Rectal smooth muscle tissue (tissue), 1 donor: ENCODE data around the gene CENPO.

Source experiments
- H3K27ac ChIP-seq: one replicate; pipeline ENCODE4 v1.7.0; 2013; ENCODE audit warnings: low read depth, low read length, inconsistent platforms
- H3K27me3 ChIP-seq: one replicate; pipeline ENCODE4 v1.7.0; 2013; ENCODE audit warnings: low read length; ENCODE audit not compliant: control insufficient read depth, insufficient read depth
- H3K36me3 ChIP-seq: one replicate; pipeline ENCODE4 v1.7.0; 2013; ENCODE audit warnings: low read length; ENCODE audit not compliant: control insufficient read depth, insufficient read depth
- H3K4me1 ChIP-seq: one replicate; pipeline ENCODE4 v1.7.0; 2013; ENCODE audit warnings: low read length; ENCODE audit not compliant: control insufficient read depth, insufficient read depth
- H3K4me3 ChIP-seq: one replicate; pipeline ENCODE4 v1.7.0; 2013; ENCODE audit warnings: low read length
- H3K9ac ChIP-seq: one replicate; pipeline ENCODE4 v1.7.0; 2013; ENCODE audit warnings: low read length

Gene CENPO

DNA sequence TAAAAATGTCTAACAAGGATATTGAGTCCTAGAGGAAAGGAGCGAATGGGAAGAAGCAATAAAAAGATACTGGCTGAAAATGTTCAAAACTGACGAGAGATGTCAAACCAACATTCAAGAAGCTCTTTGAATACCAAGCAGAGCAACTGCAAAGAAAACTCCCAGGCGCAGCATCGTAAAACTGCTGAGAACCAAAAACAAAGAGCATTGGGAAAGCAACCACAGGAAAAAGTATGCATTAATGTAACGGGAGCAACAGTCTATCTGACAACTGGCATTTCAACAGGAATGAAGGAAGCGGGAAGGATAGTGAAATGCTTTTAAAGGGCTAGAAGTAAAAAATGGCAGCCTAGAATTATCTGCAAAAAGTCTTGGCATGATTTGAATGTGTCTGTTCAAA is 73.7 kb downstream of the CENPO start:
- H3K9ac ChIP-seq, result no peak overlapping the region
- H3K4me3 ChIP-seq, result no peak overlapping the region
- H3K36me3 ChIP-seq, result no peaks in the 10 kb centered on the region
- no peaks in the 10 kb centered on the region for H3K4me1 ChIP-seq
- H3K27me3 ChIP-seq, result no peaks in the 10 kb centered on the region
- H3K27ac ChIP-seq, result no peak overlapping the region

DNA sequence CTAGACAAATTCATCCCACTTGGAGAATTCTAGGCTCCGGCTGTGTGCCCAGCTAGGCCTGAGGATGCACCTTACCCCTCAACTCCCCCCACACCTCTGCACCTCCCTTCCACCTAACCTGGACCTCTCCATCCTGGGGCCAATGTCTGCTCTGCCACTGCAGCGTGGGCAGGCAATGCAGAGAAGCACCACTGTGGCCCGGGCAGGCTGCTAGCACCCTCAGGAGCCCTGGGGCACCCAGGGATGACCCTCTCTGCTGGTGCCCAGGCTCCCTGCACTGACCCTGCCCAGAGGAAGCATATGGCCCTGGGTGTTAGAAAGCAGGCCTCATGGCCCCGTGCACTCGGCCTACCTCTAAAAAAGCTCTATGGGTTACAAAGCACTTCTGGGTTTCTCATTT is 77.2 kb downstream of the CENPO start:
- Histone ChIP-seq H3K27me3 (no peaks in the 10 kb centered on the region), H3K27ac (no peak overlapping the region), H3K4me3 (no peak overlapping the region), H3K9ac (no peak overlapping the region), H3K4me1 (no peaks in the 10 kb centered on the region), H3K36me3 (no peaks in the 10 kb centered on the region)

DNA sequence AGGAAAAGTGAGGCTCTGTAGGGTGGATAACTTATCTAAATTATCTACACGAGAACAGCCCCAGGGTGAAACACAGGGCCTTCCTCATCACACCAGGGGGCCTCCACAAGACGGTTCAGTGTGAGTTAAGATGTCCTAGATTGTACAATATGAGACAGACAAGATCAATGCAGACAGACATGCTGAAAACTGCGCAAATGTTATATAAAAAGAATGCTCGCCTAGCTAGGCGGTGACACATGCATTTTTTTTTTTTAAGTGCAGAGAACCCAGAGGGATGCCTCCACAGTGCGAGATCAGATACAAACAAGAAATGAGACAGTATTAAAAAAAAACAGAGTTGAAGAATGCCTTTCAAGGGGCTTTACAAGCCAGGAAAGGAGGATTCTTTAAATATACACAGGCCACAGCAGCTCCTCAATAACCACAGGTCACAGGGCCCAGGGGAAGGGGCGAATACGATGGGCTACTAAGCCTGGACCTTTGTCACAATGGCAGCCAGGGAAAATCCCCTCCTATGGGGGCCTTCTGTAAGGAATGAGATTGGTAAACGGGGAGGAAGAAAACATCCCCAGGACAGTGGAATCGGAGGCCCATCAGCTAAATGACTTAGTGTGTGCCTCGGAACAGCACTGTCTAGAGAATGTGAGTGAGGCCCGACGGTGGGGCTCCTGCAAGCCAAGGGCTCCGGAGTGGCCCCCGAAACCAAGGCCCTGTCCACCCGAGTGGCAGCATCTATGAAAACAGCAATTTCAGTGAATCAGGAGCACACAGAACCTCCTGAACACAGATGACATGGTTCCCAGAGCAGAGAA is 77.9 kb downstream of the CENPO start:
- H3K27me3 ChIP-seq, result no peaks in the 10 kb centered on the region
- no peaks in the 10 kb centered on the region for H3K4me1 ChIP-seq
- no peak overlapping the region for H3K27ac ChIP-seq
- no peaks in the 10 kb centered on the region for H3K36me3 ChIP-seq
- no peak overlapping the region for H3K4me3 ChIP-seq
- no peak overlapping the region for H3K9ac ChIP-seq

DNA sequence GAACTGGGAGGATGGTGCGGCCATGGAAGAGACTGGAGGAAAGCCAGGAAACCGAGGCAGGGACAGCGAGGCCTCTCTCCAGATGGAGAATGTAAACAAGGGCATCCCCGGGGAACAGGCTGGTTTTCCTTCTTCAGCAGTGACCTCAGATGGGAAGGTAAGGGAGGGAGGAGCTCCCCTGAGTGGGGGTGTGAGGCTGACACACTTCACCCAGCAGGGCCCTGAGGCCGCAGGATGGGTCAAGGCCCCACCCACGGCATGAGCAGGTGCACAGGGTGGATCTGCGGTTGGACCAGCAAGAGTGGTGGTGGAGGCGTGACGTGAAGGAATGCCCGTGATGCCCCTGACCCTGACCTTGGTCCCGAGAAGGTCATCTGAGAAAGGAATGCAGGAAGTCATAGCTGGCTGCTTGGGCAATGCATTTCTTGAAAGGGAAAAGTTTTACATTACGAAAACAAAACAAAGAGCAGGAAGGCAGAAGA is 78.7 kb downstream of the CENPO start:
- no peak overlapping the region for H3K4me3 ChIP-seq
- no peaks in the 10 kb centered on the region for H3K27me3 ChIP-seq
- H3K36me3 ChIP-seq, result no peaks in the 10 kb centered on the region
- no peak overlapping the region for H3K27ac ChIP-seq
- H3K4me1 ChIP-seq, result no peaks in the 10 kb centered on the region
- H3K9ac ChIP-seq, result no peak overlapping the region
